Fibroblast of the conjunctiva (primary cell): ENCODE results near the gene TPPP2.

Experiments used
- DNase-seq: peaks from one replicate; pipeline ENCODE4 v3.0.0-alpha.2; 2010; ENCODE audit warnings: low read depth

The TPPP2 gene

GRCh38 chr14:21017528-21018245, 12.3 kb upstream of the TPPP2 start:
- DNase-seq: no peak

DNA sequence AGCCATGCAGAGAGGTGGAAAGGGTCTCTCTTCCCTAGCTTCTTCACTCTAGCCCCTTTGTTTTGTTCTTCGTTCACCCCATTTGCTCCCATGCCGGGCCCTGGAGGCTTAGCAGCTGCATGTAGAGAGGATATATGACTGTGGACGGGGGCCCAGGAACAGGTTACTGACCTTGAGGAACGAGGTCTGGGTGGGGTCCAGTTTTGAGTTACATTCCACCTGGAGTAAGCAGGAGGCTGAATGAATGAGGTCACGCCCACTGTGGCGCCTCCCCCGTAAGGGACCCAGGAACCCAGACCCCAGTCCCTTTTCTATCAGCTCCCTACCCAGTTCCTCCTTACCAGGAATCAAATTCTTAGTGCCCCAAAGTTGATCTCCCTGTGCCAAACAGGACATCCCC, 11.7 kb upstream of the TPPP2 start:
- DNase-seq: no peak

DNA sequence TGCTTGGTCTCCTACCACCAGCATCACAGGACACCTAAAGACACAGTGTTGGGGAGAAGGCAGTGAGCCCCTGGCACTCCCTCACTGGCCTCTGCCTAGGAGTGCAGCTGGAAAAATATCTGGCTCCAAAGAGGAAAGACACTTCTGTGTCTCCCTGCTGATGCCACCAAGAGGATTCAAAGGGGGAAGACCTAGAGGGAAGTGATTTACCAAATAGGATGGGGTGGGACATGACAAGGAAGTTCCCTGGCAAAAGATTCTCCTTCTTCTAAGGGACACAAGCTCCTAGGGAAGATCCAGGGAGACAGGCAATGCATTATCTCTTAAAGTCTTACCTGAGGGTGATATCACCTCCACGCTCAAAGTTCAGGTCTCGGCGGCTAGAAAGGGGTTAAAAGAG, 11.2 kb upstream of the TPPP2 start:
- DNase-seq: no peak

GRCh38 chr14:21019366-21019765, 10.7 kb upstream of the TPPP2 start:
- no peak for DNase-seq

DNA sequence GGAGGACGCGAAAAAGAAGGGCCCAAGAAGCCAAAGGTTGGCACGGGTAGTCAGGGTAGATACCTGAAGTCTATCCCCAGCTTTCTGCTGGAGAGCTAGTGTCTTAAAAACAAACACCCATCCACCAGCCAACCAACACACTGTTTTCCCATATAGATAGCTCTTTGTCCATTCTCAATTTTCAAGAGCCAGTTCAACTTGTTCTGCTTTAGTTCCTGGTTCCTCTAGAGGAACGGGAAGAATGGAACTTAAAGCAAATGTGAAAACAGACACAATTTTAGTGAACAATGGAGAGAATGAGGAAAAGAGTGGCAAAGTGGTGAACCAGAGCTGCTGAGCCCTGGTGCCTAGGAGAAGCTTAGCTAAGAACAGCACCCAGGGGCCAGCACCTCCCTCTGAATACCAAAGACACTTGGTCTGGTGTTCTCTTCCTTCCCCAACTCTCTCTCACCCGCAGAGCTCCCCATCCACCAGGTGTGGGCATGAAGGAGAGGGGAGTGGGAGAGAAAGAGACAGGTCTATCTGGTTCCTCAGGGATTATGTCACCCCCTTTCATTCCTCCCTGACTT, 9.0 kb upstream of the TPPP2 start:
- DNase-seq: no peak

GRCh38 chr14:21022686-21023085, 7.3 kb upstream of the TPPP2 start:
- no peak for DNase-seq

GRCh38 chr14:21023174-21023573, 6.8 kb upstream of the TPPP2 start:
- DNase-seq: no peak

DNA sequence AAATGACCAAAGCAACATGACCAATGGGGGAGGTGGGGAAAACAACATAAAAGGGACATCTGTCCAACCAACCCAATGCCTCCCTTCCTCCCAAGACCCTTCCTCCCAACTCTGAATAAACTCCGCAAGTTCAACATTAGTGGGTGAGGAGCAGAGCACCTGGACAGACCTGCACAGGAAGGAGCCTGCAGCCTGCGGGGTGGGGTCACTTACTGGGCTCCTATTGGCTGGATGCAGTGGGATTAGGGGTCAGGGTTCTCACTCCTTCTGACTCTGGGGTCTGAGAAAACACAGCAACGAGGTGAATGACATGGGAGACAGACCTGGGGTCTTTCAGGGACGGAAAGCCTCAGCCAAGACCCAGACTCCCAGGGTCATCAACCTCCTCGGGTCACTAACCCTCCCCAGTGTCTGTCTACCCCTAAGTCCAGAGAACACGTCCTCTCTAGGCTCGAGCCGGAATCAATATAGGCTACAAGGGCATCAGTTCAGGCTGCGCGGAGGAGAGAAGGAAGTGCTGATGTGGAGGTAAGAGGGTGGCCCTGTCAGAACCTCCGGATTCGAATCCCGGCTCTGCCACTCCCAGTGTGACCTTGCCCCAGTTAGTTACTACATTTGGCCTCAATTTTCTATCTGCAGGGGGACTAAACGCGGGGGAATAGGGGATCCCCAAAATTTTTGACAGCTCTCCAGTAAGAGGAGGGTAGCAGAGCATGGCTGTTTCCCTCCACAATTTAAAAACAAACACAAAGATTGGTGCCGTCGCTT, 6.0 kb upstream of the TPPP2 start:
- no peak for DNase-seq

DNA sequence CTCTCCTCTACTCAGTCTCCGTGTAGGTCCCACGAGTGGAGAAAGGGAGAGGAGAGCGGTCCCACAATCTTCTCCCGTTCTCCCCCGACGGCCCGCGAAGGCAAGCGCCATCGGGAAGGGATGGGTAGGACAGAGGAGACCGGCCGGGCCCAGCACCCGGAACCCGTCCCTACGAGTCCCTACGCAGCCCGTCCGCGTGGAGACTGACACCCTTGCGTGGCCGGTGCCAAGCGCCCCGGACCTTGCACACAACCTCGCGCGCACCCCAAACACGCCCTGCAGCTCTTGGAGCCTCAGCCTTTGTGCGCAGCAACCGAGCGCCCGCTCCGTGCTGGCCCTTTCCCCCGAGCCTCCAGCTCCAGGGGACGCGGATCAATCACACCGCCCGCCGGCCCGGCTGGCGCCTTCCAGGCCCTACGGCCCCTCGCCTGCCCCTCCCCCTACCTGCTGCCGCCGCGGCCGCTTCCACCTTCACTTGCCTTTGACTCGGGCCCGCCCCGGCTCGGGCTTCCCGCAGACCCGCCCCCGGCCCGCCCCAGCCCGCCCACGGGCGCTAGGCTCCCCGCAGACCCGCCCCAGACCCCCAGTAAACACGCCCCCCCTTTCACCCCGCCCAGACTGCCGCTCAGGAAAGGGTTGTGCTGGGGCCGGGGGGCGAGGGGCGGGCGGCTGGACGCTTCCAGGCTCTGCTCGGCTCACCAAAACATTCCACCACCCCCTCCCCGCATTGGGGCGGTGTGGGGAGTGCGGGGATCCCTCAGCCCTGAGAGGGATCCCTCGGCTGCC, 5.2 kb upstream of the TPPP2 start, which contains the start of gene NDRG2:
TSS of gene NDRG2 (minus strand) at position 477 of the 786 bp plus-strand sequence. CDS start 1,746 bp downstream, outside the sequence.
- DNase-seq: no peak

- no peak for DNase-seq
Observed at GRCh38 chr14:21025371-21026273, 4.4 kb upstream of the TPPP2 start.

DNA sequence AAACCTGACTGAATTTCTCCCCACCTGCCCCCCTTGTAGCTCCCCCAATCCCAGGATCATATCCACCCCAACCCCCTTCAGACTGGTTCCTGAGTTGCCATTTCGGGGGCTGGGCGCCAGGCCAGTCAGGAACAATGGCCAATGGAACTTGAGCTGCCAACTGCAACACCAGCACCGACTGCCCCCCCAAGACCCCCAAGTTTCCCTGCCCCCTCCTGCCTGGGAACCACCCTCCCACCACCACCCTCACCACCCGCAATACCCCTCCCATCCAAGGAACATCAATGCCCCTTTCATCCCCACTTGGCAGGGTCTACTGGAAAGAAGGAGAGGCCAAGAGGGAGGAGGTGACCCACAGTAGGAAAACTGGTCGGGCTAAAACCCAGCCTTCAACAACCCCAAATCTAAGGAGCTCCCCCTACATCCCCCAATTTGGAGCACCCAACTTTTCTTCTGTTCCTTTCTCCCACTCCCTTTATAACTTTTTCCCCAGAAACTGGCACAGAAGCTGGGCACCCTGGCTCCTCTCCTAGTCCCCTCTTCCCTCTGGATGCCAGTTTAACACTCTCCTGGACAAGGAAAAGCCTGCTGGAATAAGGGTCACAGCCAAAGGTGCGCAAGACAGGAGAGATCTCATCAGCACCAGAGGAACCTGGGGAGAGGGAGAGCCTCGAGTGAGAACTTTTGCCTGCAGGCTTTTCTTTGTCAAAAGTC, 3.6 kb upstream of the TPPP2 start:
- DNase-seq: no peak

- DNase-seq: no peak
Observed at GRCh38 chr14:21026988-21027315, 3.1 kb upstream of the TPPP2 start.

DNA sequence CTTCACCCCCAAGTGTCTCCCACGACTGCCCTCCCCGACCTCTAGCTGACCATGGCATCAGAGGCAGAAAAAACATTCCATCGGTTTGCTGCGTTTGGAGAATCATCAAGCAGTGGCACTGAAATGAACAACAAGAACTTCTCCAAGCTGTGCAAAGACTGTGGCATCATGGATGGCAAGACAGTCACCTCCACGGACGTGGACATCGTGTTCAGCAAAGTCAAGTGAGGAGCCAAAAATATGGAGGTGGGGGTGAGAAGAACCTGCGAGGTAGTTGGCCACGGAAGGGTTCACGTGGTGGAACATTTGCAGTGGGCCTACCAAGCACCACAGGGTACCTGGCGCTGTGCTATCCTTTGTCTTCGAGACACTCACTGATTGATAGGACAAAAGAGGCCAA, 514 bp downstream of the TPPP2 start:
- DNase-seq: no peak

DNA sequence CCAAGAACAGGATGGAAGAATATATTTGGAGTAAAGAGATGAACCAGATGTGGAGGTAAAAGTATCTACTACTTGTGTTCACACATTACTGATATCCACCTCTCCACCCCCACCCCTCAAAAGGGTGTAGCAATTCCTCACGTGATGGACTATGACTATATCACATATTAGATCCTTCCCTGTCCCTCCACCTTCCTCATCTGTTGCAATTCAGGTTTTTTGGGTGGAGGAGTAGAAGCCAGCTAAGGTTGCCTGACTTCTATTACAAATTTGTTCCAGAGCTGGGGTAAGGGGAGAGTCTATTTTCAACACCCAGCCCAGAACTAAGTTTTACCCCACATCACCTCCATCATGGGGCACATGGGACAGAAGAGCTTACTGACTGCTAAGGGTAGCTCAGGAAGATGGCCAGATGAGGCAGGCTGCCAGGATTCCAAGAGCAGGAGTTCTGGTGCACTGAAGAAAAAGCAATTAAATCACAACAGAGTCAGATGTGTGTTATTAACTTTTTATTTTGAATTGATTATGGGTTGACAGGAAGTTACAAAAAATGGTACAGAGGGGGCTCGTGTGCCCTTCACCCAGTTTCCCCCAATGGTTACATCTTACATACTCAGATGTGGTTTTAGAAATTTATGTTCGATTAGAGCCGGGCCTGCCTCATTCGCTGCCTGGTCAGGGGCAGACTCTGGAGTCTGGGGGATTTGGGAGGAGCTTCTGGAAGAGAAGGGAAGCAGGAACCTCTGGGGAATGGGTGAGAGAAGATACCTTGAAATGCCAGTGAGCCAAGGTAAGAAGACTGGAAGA, 2.5 kb downstream of the TPPP2 start:
- no peak for DNase-seq

GRCh38 chr14:21033133-21033698, 3.2 kb downstream of the TPPP2 start:
- DNase-seq: no peak

DNA sequence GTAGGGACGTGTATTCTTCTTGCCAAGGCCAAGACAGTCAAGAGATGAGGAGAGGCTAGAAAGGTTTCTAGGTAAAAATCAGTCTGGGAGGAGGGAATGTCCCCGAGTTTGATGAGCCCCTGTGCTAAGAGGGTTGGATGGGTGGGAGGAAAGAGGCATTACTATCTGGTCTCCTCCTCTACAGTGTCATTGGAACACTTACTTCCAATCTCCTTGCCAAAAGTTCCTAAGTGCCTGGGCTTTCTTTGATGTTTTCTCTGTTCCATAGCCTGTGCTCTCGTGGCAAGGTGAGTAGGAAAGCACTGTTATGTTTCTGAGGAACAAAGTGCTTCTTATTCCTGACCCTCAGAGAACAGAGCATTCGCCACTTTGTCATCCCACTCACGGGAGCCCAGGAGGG, 4.7 kb downstream of the TPPP2 start, which contains the start of gene RNASE13:
TSS of gene RNASE13 (minus strand) at position 101 of the 400 bp plus-strand sequence. CDS start 519 bp downstream, outside the sequence.
- DNase-seq: no peak

GRCh38 chr14:21036751-21037150, 6.7 kb downstream of the TPPP2 start:
- no peak for DNase-seq

GRCh38 chr14:21037156-21037555, 7.1 kb downstream of the TPPP2 start:
- no peak for DNase-seq
